Coronary artery (tissue), 2 donors: ENCODE results near the gene DUSP21.

ENCODE experiments used
- DNase-seq: peaks from one replicate; pipeline ENCODE4 v3.0.0-alpha.2; 2017; ENCODE audit warnings: low spot score
- H3K27ac ChIP-seq, 2 donors: fragments of 200-600 bp; sonication (generic); one replicate each; pipeline ENCODE4 v1.5.1; 2016 to 2019
- H3K4me3 ChIP-seq: fragments of 200-600 bp; sonication (generic); 2 replicates; pipeline ENCODE4 v1.5.1; 2016; ENCODE audit warnings: mild to moderate bottlenecking, moderate library complexity
- TF ChIP-seq, protein P1 (sequence below): fragments of 200-600 bp; sonication (generic); IDR thresholded peaks from one replicate; pipeline ENCODE4 v1.5.1; 2019; ENCODE audit warnings: antibody characterized with exemption

Gene DUSP21

DNA sequence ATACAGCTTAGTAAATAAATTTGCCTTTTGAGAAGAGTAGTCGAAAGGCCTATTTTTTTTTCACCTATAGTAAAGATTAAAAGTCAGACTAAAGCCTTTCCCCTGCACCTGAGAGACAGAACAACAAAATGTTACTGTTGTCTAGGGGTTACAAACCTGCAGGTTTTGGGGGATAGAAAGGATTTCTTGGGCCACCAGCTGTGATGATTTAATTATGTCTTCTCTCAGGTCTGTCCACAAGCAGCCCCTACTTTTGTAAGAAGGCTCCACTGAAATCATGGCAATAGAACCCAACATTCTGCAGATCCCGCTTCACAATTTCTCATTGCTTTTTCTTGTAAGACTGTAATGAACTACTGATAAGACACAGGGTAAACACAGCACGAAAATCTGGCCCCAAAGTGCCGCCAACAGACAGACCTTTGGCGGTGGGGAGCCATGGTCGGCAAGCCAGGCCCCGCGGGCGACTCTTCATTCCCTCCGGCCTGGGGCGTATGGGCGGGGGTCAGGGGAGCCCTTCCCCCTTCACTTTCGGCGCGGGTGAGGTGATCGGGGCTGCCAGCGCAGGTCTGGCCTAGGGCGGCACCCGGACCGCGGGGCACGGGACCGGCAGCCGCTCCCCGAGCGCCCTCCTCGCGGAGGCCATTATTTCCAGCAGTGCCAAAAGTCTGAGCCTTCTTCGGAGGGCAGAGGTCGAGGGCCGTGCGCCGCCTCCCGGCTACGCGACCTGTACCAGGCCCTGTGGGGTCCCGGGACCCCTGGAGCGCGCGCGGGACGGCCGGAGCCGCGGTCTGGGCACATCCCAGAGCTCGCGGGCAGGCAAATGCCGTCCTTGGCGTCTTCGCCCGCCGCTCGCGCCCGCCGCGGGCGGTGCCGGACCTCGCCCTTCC, 28.4 kb downstream of the DUSP21 start:
- peak overlapping the region; percentile 98 to 100 for H3K27ac ChIP-seq
- peak; percentile 83 for DNase-seq
- TF ChIP-seq, protein P1, sequence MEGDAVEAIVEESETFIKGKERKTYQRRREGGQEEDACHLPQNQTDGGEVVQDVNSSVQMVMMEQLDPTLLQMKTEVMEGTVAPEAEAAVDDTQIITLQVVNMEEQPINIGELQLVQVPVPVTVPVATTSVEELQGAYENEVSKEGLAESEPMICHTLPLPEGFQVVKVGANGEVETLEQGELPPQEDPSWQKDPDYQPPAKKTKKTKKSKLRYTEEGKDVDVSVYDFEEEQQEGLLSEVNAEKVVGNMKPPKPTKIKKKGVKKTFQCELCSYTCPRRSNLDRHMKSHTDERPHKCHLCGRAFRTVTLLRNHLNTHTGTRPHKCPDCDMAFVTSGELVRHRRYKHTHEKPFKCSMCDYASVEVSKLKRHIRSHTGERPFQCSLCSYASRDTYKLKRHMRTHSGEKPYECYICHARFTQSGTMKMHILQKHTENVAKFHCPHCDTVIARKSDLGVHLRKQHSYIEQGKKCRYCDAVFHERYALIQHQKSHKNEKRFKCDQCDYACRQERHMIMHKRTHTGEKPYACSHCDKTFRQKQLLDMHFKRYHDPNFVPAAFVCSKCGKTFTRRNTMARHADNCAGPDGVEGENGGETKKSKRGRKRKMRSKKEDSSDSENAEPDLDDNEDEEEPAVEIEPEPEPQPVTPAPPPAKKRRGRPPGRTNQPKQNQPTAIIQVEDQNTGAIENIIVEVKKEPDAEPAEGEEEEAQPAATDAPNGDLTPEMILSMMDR = no peak
- peak overlapping the region; percentile 91 for H3K4me3 ChIP-seq

- DNase-seq = peak; percentile 100
- Histone ChIP-seq H3K4me3 (peak within 1 kb of the TSS; percentile 91), H3K27ac (peak within 1 kb of the TSS; percentile 98 to 100)
- TF ChIP-seq, protein P1 = no peak
These were observed 29.1 kb downstream of the DUSP21 start, which contains the start of gene KDM6A for GRCh38 chrX:44872821-44873414. KDM6A (plus strand) TSS chrX:44873188; CDS start chrX:44873552, 364 bp downstream.

DNA sequence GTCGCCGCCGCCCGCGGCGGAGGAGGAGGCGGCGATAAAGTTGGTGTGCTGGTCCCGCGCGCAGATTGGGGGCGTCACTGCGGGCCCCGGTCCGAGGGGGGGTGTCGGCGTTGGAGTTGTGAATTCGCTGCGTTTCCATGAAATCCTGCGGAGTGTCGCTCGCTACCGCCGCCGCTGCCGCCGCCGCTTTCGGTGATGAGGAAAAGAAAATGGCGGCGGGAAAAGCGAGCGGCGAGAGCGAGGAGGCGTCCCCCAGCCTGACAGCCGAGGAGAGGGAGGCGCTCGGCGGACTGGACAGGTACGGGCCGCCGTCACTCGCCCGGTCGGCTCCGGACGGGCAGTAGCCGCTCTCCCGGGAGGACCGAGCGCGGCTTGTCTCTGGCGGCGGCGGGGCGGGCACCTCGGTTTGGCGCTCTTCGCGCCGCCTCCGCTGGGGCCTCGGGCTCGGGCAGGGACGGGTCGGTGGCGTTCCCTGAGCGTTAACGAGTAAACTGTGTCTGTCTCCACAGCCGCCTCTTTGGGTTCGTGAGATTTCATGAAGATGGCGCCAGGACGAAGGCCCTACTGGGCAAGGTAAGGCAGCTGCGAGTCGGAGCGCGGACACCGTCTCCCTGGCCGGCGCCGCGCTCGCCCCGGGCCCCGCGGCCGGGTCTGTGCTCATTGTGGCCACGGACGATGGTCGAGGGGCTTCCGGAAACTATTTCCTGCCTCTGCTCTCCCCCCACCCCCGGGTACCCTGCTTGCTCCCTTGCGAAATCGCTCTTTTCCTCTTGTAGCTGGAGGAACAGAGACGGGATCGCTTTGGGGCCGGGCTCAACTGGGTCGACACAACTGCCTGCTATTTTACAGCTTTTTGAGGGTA, 29.8 kb downstream of the DUSP21 start:
- TF ChIP-seq, protein P1 = no peak
- Histone ChIP-seq H3K4me3 (peak overlapping the region; percentile 91), H3K27ac (peak overlapping the region; percentile 98 to 100)
- peak; percentile 78 for DNase-seq

- peak overlapping the region; percentile 98 to 100 for H3K27ac ChIP-seq
- peak overlapping the region; percentile 91 for H3K4me3 ChIP-seq
- DNase-seq = no peak
- TF ChIP-seq, protein P1 = no peak
These were observed 30.8 kb downstream of the DUSP21 start for GRCh38 chrX:44874420-44875184.

DNA sequence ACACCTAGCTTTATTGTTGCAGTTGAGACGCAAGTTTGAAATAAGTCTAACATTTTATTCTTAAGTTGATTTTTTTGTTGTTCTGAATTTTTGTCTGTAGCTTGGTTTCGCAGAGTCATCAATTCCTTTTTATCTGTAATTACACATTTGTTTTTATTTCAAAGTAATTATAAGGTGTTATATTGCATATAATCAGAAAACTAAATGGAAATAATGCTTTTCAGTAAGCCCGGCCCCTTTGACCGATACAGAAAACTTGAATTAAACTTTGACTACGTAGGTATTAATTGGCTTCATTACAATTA, 31.3 kb downstream of the DUSP21 start:
- TF ChIP-seq, protein P1 = no peak
- Histone ChIP-seq H3K27ac (peak overlapping the region; percentile 98 to 100), H3K4me3 (peak overlapping the region; percentile 91)
- DNase-seq = no peak

DNA sequence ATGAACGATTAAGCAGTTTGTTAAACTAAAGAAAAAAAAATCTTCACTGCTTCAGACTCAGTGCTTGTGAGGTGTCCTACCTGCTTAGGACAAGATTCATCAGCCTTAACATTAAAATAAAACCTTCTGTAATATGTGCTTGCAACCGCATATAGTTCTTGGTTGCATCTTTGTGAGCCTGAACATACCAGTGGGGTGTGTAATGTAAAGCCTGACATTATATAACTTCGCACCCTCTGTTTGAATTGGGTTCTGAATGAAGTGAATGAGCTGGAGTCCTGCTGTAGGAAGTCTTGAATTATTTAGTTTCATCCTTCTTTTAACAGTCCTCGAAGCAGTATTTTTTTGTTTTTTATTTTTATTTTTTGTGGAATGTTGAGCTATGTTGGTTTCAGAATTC, 32.3 kb downstream of the DUSP21 start:
- no peak for DNase-seq
- peak overlapping the region in 1 of 2 donors; percentile 7 for H3K27ac ChIP-seq
- TF ChIP-seq, protein P1 = no peak
- peak overlapping the region; percentile 91 for H3K4me3 ChIP-seq
